HepG2 (cell line): ENCODE measurements around the gene CERS6. TPM values are rescaled to one million over a fixed set of nuclear protein-coding genes. Genes with fewer than 3 reads are reported as not detected.

ENCODE experiments used
- KDM5A ChIP-seq: fragments of 200-600 bp; sonication (generic); IDR thresholded peaks from 2 replicates; pipeline ENCODE4 v1.7.0; 2018; ENCODE audit warnings: antibody characterized with exemption, mild to moderate bottlenecking, low read length, borderline replicate concordance
- KMT2B ChIP-seq: IDR thresholded peaks from 2 replicates; pipeline ENCODE4 v1.6.1; 2016; ENCODE audit warnings: missing genetic modification reagents, missing compliant biosample characterization
- SOX6 ChIP-seq, 2 experiments: fragments of 450-650 bp in 1 of 2; sonication (generic) in 1 of 2; formaldehyde crosslinking in 1 of 2; IDR thresholded peaks; 2 replicates each; pipeline versions ENCODE4 v1.4.0 to v1.6.1; 2017 to 2020; ENCODE audit warnings: antibody characterized with exemption in 1 of 2, mild to moderate bottlenecking in 1 of 2, missing genetic modification reagents in 1 of 2
- TFE3 ChIP-seq: IDR thresholded peaks from 2 replicates; pipeline ENCODE4 v1.6.1; 2016
- ZNF20 ChIP-seq: sonication (generic); formaldehyde crosslinking; IDR thresholded peaks from 2 replicates; pipeline ENCODE4 v1.4.0; 2020; ENCODE audit warnings: mild to moderate bottlenecking, moderate library complexity, missing genetic modification reagents
- ZNF512B ChIP-seq: sonication (generic); formaldehyde crosslinking; IDR thresholded peaks from 2 replicates; pipeline ENCODE4 v1.5.1; 2020; ENCODE audit warnings: missing genetic modification reagents, mild to moderate bottlenecking, borderline replicate concordance
- polyA plus RNA-seq, 8 experiments: library from polyadenylated mRNA; depleted of rRNA in 3 of 8; stranded (reverse) in 7 of 8; unstranded in 1 of 8; fragments of >200 nt; fragmentation: Illumina TruSeq in 4 of 8; extraction: Trizol in 4 of 8; gene quantifications; 2 replicates each; pipeline versions ENCODE4 v1.2.1 to v1.2.3, GENCODE V29; 2011 to 2016; ENCODE audit warnings: low read depth in 4 of 8, missing spikeins in 1 of 8, mixed read lengths in 1 of 8; ENCODE audit not compliant: insufficient read depth in 1 of 8
- total RNA-seq, 5 experiments: library from RNA; depleted of rRNA; stranded (reverse); fragments of >200 nt; fragmentation: Illumina TruSeq; extraction: Trizol; gene quantifications; 2 replicates each; pipeline ENCODE4 v1.2.3, GENCODE V29; 2016; ENCODE audit warnings: low read depth in 1 of 5
- TF ChIP-seq, protein P1 (sequence below): sonication (generic); formaldehyde crosslinking; IDR thresholded peaks from 2 replicates; pipeline ENCODE4 v1.4.0; 2020; ENCODE audit warnings: missing genetic modification reagents
- TF ChIP-seq, protein P2 (sequence below): sonication (generic); formaldehyde crosslinking; IDR thresholded peaks from 2 replicates; pipeline ENCODE4 v1.4.0; 2020; ENCODE audit warnings: mild to moderate bottlenecking, missing genetic modification reagents

The CERS6 gene
- total and polyA plus RNA-seq, 2 of the 13 experiments (the other 11 are each of a cell fraction or from before 2014, with no cell fraction given) = 10.1 to 20.3 TPM

DNA sequence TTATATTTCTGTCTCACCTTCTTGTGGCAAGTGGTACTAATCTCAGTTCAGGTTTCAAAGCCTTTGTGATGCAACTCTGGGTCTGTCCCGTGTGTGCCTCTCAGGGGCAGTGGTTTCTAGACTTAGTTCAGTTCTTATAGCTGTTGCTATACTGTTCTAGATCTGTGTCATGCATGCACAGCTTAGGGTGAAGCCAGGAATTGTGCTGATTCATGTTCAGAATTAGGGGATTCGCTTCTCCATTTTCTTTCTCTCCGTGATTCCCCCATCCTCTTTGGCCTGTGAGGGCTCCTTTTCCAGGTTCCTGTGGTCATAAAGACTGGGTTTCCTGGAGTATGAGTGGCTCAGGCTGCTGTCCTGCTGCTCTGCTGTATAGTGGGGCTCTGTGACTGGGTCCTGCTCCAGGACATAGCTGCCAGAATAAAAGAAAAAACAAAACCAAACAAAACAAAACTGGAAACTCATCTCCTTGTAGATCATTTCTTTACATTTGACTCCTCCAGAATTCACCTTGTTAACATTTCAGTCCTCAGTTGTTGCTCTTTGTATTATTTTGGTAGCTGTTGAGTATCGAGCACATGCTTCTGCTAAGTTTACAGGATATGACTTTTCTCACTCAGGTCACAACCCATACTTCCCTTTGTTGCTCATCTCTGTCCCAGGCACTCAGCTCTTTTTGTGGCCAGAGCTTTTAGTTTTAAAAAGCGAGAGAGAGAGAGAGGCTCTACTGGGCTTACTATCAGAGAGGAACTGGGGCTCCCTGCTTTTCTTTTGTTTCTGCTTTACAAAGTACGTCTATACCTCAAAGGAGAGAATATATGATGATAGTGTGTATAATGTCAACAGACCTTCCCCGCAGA lies 34.2 kb downstream of the CERS6 start (continued):
- TF ChIP-seq SOX6 (IDR thresholded peaks at IDR 0.05) = no peak
- TF ChIP-seq SOX6 (CRISPR knock-in tag; IDR thresholded peaks at IDR 0.05) = no peak
- no peak for TF ChIP-seq KDM5A
- TF ChIP-seq, protein P1, sequence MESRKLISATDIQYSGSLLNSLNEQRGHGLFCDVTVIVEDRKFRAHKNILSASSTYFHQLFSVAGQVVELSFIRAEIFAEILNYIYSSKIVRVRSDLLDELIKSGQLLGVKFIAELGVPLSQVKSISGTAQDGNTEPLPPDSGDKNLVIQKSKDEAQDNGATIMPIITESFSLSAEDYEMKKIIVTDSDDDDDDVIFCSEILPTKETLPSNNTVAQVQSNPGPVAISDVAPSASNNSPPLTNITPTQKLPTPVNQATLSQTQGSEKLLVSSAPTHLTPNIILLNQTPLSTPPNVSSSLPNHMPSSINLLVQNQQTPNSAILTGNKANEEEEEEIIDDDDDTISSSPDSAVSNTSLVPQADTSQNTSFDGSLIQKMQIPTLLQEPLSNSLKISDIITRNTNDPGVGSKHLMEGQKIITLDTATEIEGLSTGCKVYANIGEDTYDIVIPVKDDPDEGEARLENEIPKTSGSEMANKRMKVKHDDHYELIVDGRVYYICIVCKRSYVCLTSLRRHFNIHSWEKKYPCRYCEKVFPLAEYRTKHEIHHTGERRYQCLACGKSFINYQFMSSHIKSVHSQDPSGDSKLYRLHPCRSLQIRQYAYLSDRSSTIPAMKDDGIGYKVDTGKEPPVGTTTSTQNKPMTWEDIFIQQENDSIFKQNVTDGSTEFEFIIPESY = no peak
- no peak for TF ChIP-seq ZNF512B (CRISPR knock-in tag)
- TF ChIP-seq KMT2B (CRISPR knock-in tag) = no peak
- TF ChIP-seq TFE3 (CRISPR knock-in tag) = no peak
- TF ChIP-seq, protein P2, sequence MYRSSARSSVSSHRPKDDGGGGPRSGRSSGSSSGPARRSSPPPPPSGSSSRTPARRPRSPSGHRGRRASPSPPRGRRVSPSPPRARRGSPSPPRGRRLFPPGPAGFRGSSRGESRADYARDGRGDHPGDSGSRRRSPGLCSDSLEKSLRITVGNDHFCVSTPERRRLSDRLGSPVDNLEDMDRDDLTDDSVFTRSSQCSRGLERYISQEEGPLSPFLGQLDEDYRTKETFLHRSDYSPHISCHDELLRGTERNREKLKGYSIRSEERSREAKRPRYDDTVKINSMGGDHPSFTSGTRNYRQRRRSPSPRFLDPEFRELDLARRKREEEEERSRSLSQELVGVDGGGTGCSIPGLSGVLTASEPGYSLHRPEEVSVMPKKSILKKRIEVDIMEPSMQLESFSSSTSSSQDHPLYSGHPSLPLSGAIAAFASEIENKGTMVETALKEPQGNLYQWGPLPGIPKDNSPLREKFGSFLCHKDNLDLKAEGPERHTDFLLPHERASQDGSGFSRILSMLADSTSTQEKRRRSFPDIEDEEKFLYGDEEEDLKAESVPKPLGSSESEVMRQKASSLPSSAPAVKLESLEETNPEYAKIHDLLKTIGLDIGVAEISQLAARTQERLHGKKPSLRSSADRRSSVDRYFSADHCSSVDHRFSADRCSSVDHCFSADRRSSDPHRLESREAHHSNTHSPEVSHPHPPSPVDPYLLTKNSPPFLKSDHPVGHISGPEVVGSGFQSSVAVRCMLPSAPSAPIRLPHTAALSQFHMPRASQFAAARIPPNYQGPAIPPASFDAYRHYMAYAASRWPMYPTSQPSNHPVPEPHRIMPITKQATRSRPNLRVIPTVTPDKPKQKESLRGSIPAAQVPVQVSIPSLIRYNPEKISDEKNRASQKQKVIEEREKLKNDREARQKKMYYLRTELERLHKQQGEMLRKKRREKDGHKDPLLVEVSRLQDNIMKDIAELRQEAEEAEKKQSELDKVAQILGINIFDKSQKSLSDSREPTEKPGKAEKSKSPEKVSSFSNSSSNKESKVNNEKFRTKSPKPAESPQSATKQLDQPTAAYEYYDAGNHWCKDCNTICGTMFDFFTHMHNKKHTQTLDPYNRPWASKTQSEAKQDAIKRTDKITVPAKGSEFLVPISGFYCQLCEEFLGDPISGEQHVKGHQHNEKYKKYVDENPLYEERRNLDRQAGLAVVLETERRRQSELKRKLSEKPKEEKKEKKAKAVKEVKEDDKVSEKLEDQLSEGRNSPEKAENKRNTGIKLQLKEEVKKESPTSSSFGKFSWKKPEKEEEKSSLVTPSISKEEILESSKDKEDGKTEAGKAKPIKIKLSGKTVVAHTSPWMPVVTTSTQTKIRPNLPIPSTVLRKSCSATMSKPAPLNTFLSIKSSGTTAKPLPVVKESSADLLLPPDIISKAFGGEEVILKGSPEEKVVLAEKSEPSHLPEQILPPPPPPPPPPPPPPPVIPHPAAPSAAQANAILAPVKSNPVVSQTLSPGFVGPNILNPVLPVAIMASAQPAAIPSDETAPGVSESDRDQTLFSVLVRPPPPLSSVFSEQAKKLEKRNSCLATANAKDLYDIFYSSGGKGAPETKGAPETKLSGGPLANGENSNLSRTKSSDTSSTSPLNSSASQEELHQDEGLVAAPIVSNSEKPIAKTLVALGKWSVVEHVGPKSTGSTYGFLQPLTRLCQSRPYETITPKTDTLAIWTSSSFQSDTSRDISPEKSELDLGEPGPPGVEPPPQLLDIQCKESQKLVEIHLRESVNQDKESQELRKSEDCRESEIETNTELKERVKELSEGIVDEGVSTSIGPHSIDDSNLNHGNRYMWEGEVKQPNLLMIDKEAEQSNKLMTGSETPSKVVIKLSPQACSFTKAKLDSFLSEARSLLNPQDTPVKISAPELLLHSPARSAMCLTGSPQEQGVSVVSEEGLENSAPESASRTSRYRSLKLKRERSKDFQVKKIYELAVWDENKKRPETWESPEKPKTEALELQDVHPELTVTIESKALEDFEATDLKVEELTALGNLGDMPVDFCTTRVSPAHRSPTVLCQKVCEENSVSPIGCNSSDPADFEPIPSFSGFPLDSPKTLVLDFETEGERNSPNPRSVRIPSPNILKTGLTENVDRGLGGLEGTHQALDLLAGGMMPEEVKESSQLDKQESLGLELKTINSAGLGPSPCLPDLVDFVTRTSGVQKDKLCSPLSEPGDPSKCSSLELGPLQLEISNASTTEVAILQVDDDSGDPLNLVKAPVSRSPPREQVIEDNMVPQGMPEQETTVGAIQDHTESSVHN (CRISPR knock-in tag) = no peak
- TF ChIP-seq ZNF20 = no peak
